Stimulated activated CD4-positive, alpha-beta T cell treated with anti-CD3 and anti-CD28 coated beads, Interleukin-4, amount 100 ng/mL, for 48 hours (primary cell): ENCODE measurements around the gene TMEM255A.

ENCODE experiments used
- DNase-seq, 2 donors: peaks; one replicate each; pipeline ENCODE4 v3.0.0-alpha.2; 2020; ENCODE audit warnings: low read depth in 2 of 2

Gene TMEM255A

DNA sequence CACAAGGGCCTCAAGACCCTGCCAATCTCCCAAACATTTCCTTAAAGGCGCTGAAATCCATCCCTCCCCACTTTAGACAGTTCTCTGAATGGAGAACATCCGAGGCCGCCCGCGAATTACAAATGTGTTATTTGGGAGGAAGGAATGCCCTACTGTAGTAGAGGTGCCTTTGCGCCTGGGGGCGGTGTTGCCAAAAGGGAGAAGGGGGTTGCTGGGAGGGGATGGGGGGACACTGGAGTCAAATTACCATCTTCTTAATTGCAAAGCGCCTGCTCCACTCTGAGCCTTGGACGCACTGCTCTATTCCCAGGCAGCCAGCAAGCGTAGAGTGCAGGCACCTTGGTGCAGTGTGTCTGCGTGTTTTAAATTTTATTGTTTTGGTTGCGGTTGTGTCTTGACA is 2.7 kb downstream of the TMEM255A start:
- DNase-seq: no peak

DNA sequence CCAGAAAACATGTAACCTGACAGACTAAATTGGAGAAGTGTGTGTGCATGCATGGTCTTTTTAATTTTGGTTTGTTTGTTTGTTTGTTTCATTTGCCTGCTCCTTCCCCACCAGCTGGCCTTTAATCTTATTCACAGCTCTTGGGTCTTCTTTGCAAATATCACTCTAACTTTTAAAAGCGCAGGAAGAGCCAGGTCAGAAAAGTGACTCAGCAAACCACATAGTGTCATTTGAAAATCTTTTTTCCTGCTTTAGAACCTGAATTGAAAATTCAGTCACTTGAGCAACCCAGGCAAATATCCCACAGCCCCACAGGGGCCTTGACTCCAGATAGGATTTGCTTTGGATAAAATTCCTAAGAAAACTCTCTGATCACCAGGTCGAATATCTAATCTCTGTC is 4.6 kb downstream of the TMEM255A start:
- no peak for DNase-seq

DNA sequence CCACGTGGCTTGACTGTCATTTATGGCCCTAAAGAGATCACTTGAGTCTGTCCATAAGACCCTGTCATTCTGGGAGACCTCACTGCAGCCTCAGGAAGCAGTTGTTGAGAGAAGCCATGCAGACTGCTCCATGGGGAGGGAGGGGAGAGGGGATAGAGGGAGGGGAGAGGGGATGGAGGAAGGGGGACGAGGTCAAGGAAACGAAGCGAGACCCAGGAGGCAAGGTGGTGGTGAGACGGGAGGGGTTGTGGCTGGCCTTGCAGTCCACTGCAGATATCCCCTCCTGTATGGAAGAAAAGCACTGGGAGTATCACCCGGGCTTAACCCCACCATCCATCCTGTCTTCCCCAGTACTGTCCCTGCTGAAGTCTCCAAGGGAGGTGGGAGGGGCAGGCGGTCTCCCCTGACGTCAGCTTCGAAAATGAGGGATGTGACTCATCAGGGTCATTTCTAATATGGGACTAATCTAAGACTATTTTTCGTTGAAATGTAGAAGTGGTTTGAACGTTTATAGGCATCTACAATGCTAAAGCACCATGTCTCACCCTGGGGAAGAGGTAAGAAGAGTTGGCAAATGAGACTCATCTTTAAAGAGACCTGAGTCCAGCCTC is 5.6 kb downstream of the TMEM255A start:
- DNase-seq: no peak

DNA sequence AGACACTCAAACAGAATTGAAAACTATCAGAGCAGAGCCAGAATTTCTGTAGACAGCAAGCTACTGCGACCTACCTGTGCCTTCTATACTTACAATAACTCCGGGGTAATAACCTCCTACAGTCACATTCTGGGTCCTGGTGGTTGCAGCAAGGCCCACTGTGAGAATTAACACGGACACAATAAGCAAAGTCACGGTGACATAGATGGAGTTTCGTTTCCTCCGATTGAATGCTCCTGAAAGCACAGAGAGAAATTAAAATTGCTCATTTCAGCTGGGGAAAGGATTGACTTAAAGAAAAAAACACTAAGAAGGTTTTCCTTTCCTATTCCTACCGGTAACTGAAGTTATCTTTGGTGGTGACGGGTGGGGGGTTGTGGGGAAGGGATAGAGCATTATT is 7.0 kb downstream of the TMEM255A start:
- no peak for DNase-seq

DNA sequence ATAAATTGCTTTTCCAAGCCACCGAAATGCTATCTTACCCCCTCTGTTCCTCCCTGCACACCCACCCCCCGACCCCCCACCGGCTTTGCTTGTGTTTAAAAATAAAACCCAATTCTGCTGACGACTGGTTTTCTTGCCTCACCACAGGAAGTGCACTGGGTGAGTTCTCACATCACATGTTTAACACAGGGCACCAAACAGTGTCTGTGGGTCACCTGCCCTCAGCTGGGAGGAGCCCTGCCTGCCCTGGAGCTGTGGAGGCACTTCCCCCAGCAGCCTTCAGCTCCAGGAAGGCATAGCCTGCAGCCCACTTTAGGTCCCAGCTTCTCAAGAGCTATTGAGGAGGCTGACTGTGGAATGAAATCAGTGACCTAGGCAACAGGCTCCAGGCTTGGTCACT is 8.8 kb downstream of the TMEM255A start:
- DNase-seq: no peak

DNA sequence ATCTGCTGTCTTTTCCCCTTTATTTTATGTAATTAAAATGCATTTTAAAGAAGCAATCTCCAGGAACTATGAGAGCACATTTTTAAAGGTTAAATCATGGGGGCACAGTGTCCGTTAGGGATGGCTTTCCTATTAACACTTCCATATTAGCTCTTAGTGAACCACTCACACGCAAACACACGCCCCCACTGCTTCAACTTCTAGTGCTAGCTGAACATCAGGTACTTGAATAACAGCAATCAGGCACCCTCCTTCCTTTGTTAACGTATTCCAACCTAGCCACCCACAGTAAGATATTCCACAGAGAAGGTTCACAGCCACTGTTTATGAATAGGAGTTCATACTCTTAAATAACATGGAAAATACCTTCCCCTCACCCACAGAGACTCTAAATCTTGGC is 9.3 kb downstream of the TMEM255A start:
- no peak for DNase-seq

DNA sequence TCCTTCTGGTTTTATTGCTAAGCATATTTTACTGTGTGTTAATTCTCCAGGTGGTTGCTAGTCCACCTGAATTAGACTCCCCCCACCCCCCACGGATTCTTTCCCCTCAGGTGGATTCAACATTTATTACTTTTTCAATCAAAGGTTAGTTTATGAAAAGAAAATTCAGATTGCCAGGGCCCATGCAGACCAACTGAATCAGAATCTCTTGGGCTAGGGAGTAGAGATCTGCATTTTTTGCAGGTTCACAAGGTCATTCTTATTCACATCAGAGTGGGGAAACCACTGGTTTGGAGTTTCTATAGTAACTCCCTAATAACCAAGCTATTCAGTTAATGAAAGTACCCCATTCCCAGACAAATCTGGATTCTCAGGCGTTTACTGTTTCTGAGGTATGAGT is 9.8 kb downstream of the TMEM255A start:
- DNase-seq: no peak

DNA sequence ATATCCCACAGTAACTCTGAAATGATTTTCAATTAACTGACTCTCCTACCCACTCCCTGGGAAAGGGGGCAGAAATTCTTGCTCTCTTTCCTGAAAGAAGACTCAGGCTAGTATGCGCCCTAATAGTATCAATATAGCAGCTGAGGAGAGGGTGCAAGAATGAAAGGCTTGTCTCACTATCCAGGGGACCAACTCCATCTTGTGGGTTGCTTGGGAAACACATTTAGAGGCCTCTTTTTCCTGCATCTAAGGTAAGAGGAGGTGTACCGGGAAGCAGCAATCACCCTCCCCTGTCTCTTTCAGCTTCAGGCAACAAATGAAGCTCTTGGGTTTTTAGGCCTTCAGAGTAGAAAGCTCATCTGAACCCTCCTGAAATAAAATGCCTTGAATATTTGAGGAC is 11.3 kb downstream of the TMEM255A start:
- DNase-seq: no peak

DNA sequence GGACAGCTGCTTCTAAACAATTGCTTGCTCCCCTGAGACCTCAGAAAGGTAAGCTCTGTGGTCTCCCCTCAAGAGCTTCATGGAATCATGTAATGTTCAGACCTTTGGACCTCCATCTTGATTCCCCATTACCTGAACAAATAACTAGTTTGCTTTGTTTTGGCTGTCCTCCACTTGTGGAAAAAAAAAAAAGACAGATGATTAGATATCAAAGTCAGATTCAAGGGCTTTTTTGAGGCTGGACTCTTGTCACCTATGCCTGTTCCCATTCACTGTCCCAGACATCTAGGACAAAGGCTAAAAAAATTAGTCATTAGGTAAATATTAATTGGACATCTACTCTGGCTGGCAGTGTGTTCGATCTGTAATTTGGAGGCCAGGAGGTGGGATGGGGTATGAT is 13.3 kb downstream of the TMEM255A start:
- DNase-seq: no peak

DNA sequence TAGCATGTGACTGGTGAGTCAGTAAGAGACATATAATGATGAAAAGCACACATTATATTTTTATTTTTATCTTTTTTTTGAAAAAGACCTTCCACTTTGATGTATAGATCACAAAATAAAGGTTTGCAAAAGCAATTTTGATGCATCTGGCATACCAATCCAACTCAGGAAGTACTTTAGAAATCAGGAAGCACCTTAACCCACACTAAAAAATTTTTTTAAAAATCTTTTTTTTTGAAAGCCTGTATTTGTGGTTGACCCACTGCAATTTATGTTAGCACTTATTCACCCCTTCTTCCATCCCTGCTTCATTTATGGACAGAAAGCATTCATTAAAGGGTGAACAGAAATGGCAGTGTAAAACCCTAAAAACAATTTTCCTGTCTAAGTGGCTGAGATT is 16.6 kb downstream of the TMEM255A start:
- no peak for DNase-seq

DNA sequence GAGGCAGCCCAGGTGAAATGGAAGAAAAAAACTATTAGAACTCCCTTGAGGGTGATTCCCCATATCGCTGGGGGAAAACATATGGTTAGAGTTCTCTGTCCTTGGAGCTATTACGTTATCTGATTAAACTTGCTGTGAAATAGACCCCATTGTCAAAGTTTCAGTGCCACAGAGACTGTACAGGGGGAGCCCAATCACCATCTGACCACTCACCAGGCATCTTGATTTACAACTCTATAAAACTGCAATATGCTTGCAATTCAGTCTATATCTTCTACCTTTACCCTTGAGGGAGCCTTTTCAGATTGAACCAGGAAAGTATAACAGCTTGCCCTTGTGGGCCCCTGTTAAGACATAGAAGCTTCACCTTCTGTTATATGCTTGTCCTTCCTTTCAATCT is 18.2 kb downstream of the TMEM255A start:
- no peak for DNase-seq

DNA sequence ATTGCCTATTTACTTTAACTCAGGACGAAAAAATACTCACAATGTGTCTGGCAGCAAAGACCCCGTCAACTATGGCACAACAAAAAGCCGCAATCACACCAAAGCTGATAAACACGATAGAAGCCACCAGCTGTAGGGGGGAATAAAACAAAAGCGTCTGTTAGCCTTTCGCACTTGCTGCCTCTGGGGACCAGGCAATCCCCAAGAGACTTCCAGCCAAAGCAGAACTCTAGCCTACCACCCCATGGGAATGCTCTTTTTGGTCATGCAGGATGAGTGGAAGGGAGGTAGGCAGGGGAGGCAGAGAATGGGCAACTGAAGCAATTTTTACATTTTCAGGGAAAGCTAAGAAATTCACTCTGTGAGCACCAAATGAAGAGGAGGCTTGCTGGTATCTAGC is 20.1 kb downstream of the TMEM255A start:
- no peak for DNase-seq

DNA sequence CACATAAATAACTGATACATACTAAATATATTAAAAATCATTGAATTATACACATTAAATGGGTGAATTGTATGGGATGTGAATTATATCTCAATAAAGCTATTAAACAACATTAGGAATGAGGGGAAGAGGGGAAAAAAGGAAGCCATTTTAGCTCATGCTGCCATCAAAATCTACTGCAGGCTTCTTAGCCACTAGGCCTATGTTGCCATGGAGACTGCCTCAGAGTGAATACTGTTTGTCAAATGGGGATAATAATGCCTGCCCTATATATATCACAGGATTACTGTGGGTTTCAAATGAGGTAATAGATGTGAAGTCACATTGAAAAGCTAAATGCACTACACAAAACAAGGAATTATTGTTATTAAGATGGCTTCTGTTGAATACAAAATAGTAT is 21.2 kb downstream of the TMEM255A start:
- no peak for DNase-seq

DNA sequence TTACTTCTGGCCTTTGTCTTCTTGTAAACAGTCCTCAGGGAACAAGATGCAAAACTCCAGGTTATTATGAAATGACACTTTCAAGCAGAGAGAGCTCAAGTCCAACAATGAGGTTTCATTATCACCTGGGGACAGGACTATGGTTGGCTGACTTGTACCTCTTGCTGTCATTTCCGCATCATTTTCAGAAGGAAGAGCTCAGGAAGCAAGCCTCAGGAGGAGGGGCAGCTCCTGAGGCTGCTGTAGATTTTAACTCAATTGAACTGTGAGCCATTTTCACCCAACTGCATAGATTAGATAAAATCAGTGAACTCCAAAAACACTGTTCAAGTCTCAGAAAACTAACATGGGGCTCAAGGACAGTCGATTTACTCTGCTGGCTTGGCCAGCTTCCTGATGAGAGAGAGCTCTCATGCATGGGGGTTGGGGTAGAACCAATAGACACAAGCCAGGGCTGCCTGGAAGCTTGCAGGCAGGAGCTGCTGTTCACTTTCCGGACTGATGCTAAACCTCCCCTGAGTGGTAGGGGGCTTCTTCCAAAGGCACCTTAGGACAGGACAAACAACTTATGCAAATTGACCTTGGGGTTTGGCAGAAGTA is 23.6 kb downstream of the TMEM255A start:
- DNase-seq: no peak

DNA sequence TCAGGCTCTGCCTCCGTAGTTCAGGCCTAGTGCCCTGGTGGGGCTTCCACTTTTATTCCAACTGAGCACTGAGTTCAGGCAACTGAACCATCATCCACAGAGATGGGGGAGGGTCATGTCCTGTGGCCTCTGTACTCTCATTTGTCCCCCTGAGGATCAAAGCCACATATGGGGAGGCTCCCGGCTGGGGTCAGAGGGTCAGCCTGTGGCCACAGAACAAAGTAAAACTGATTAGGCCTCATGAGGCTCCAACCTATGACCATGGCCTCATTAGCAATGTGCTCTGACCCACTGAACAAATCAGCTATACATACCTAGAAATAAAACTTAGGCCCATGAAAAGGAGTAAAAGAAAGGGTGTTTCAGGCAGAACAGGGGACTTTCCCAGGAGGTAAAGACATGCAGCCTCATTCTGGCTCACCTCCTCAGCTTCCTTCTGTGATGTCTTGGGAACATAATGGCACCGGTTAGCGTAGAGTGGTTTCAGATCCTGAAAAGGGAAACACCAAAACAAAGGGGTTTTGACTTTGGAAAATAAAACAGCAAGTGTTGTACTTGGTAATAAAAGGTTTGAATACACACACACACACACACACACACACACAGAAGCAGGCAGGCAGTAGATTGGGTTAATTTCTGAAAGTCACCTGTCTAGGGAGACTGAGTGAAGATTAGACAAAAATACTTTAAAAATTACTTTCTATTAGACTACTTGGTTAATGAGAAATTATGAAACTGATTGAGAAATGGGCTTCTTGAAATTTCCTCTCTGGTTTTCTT is 24.3 kb downstream of the TMEM255A start:
- no peak for DNase-seq

DNA sequence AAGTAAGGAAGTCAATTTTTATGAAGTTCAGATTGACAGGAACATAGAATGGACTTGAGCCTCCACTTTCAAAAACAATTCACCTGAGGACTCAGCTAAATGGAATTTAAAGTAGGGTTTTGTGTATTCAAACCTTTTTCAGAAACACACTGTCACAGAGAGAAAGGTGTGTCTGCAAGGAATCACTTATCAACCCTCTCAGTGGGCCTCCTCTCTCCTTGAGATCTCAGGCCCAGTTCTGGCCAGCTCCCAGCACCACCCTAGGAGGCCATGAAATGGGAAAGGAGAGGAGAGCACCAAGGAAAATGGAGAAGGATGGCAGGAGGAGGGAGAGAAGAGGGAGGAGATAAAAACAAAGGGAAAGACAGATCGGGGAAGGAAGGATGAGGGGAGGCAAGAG is 28.6 kb downstream of the TMEM255A start:
- no peak for DNase-seq

DNA sequence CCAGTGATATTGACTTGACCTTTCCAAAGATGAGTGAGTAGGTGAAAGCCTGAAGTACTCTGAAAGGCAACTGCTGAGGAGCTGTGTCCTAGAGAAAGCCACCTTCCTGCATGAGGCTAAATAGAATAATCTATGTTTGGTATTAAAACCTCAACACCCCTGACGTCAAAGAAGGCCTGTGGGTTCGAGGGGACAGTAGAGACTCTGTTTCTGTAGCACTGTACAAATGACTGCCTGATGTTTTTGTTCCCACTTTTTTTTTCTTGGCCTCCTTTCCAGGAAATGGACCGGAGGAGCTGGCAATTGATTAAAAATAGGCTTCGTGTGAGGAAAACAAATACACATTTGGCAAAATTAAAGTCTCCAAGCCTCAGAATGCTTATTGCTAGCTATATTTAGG is 29.5 kb downstream of the TMEM255A start:
- DNase-seq: no peak

DNA sequence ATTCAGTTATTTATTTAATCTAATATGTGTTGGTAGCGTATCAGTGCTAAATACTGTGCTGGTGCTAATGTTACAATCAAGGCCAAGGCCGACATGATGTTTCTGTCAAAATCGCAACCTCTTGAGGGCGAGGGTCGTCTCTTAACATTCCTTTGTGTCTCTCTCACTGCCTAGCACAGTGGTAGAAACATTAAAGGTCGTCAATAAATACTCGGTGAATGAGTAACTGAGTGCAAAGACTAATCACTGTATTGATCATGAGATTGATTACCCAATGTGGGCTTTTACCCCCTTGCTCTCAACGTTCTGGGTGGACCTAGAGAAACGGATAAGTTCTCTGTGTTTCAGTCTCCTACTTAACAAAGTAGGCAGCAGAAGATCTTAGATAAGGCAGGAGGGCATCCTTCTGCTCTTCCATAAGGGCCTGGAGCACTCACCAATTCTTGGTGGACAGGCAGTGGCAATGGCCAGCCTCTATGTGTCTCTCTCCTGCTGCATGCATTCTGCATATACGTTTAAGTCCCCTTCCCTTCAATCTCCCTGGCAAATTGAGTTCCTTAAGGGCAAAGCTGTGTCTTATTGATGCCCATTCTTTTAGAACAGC is 30.1 kb downstream of the TMEM255A start:
- no peak for DNase-seq

DNA sequence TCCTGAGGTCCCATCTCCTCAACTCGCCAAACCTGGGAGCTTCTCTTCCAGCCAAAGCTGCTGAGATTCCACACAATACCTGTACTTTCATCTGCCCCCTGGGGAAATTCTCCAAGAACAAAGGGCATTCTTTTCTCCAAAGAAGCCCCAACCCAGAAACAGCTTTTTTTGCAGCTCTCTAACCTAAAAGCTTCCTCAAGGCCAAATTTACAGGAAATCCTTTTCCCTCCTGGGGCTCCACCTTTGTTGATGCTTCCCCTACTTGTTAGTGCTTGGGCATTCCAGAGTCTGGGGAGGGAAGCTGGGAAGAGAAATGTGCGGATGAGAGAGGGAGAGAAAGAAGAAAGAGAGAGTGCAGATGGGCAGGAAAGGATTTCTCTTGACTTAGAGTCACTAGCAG is 36.3 kb downstream of the TMEM255A start:
- no peak for DNase-seq

DNA sequence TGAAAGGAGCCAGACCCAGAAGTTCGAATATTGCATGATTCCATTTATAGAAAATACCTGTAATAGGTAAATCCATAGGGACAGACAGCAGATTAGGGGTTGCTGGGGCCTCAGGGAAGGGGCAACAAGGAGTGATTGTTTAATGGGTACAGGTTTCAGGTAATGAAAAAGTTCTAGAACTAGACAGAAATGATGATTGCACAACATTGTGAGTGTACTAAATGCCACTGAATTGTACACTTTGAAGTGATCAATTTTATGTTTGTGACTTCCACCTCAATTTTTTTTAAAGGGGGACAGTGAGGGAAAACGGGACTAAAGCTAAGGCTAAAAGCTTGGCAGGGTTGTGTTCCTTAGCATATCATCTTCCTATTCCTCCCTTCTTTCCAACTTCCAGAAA is 37.1 kb downstream of the TMEM255A start:
- no peak for DNase-seq

DNA sequence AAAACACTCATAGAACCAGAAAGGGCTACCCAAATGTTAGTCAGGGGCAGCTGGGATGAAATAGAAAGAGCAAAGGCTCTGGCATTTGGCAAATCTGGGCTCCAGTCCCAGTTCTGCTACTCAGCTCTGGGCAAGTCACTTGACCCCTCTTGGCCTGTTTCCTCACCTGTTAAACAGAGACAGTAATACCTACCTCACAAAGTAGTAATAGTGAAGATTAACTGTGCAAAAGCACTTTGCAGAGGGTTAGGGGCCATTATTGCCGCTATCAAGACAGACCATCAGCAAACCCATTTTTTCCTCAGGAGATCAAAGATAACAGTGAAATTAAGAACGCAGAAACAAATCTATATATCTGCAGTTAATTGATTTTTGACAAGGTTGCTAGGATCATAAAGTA is 40.0 kb downstream of the TMEM255A start:
- no peak for DNase-seq

DNA sequence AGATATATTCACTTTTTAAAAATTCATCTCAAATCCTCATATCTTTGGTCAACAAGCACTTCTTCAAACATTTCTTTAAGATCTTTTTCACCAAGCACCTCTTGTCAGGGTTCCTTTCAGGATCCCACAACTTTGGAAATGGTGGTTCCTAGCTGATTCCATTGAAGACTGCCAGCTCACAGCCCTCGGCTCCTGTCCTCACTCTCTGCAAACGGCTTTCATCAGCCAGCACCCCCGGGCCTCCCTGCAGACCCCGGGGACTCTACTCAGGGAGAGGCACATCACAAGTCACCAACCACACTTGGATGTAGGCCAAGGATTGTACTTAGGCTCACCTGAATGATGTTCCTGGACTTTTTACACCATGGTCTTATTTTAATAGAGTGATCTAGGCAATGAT is 40.7 kb downstream of the TMEM255A start:
- no peak for DNase-seq
